ENCODE measurements around the gene LTBP2.

Gene LTBP2

GRCh38 chr14:74508844-74509428 lies 103.1 kb downstream of the LTBP2 start:
- Mint-ChIP-seq H3K36me3 (ENCODE audit: low read depth) (no peaks in the 10 kb centered on the region), H3K4me3 (no peak overlapping the region), H3K4me1 (ENCODE audit: low read depth) (peaks cover 2% of the 10 kb centered on the region), H3K27me3 (ENCODE audit: low read depth) (peaks cover 18% of the 10 kb centered on the region), H3K9me3 (no peaks in the 10 kb centered on the region), H3K27ac (no peak overlapping the region)

- Mint-ChIP-seq H3K4me3 (no peak overlapping the region), H3K9me3 (no peaks in the 10 kb centered on the region), H3K36me3 (ENCODE audit: low read depth) (no peaks in the 10 kb centered on the region), H3K4me1 (ENCODE audit: low read depth) (no peaks in the 10 kb centered on the region), H3K27me3 (ENCODE audit: low read depth) (peaks cover 15% of the 10 kb centered on the region), H3K27ac (no peak overlapping the region)
Measured at GRCh38 chr14:74508292-74508731, 103.7 kb downstream of the LTBP2 start.

- Mint-ChIP-seq H3K27ac (no peak overlapping the region), H3K36me3 (ENCODE audit: low read depth) (no peaks in the 10 kb centered on the region), H3K27me3 (ENCODE audit: low read depth) (peaks cover 14% of the 10 kb centered on the region), H3K9me3 (no peaks in the 10 kb centered on the region), H3K4me1 (ENCODE audit: low read depth) (no peaks in the 10 kb centered on the region), H3K4me3 (no peak overlapping the region)
Measured at GRCh38 chr14:74507840-74508239, 104.2 kb downstream of the LTBP2 start.

DNA sequence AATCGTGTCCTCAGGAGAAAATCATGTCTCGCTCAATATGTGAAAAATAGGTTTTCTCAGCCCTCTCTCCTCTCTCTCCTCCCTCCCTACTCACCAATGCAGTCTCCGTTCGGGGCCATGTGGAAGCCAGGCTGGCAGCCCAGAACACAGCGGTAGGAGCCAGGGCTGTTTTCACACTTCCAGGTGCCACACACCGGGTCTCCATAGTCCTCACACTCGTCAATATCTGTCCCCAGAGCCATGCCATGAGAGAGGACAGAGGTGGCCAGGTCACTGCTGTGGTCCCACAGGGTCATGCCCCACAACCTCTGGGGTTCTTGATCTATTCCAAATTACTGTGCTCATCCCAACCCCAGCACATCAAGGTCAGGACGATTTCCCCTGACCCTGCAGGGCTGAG lies 105.0 kb downstream of the LTBP2 start:
- H3K9me3 Mint-ChIP-seq: no peaks in the 10 kb centered on the region
- no peak overlapping the region for H3K27ac Mint-ChIP-seq
- peaks cover 7% of the 10 kb centered on the region for H3K27me3 Mint-ChIP-seq (ENCODE audit: low read depth)
- no peak overlapping the region for H3K4me3 Mint-ChIP-seq
- H3K36me3 Mint-ChIP-seq (ENCODE audit: low read depth): no peaks in the 10 kb centered on the region
- H3K4me1 Mint-ChIP-seq (ENCODE audit: low read depth): no peaks in the 10 kb centered on the region

- Mint-ChIP-seq H3K36me3 (ENCODE audit: low read depth) (no peaks in the 10 kb centered on the region), H3K4me3 (no peak overlapping the region), H3K27me3 (ENCODE audit: low read depth) (peaks cover 7% of the 10 kb centered on the region), H3K27ac (no peak overlapping the region), H3K4me1 (ENCODE audit: low read depth) (no peaks in the 10 kb centered on the region), H3K9me3 (no peaks in the 10 kb centered on the region)
Measured at GRCh38 chr14:74506411-74506851, 105.6 kb downstream of the LTBP2 start.

- no peak overlapping the region for H3K27ac Mint-ChIP-seq
- no peaks in the 10 kb centered on the region for H3K9me3 Mint-ChIP-seq
- no peak overlapping the region for H3K4me3 Mint-ChIP-seq
Measured at GRCh38 chr14:74505831-74506230, 106.2 kb downstream of the LTBP2 start.

DNA sequence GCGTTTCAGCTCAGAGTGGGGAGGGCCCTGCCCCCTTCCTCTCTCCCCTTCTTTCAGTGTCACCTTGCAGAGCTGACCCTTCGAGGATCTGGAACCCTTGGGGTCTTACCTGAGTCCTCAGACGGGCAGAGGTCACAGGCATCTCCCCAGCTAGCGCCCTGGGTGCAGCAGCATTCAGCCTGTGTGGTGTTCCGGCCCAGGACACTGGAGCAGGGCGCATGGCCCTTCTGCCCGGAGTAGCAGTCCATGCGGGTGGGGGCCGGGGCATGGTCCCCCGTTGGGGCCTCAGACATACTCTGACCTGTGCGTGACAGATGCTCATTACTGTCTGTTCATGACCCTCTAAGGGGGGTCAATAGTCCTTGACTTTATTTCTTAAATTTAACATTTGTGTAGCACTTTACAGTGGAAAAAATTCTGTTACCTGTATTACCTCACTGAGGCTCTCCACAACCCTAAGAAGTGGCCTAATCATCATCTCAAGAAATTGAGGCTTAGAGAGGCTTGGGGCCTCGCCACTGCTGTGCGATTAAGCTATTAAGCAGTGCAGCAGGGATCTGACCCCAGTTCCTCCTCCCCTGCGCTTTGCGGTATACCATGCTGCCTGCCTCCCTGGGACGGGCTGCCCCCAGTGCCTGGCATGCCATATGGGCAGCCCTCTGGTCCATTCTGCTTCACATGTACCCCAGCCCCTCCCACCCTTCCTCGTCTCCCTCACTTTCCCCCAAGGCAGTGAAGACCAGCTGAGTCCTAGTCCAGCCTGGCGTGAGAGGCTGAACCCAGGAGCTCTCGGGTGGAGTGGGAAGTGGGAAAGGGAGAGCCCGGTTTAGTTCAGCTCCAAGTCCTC lies 106.9 kb downstream of the LTBP2 start:
- no peaks in the 10 kb centered on the region for H3K4me1 Mint-ChIP-seq (ENCODE audit: low read depth)
- H3K4me3 Mint-ChIP-seq: no peak overlapping the region
- H3K36me3 Mint-ChIP-seq (ENCODE audit: low read depth): no peaks in the 10 kb centered on the region
- peaks cover 7% of the 10 kb centered on the region for H3K27me3 Mint-ChIP-seq (ENCODE audit: low read depth)
- no peak overlapping the region for H3K27ac Mint-ChIP-seq
- no peaks in the 10 kb centered on the region for H3K9me3 Mint-ChIP-seq

More at GRCh38 chr14:74505831-74506230, 106.2 kb downstream of the LTBP2 start:
- Mint-ChIP-seq H3K27me3 (ENCODE audit: low read depth) (peaks cover 7% of the 10 kb centered on the region), H3K36me3 (ENCODE audit: low read depth) (no peaks in the 10 kb centered on the region), H3K4me1 (ENCODE audit: low read depth) (no peaks in the 10 kb centered on the region)

GRCh38 chr14:74504412-74504811 lies 107.6 kb downstream of the LTBP2 start:
- Mint-ChIP-seq H3K4me1 (ENCODE audit: low read depth) (no peaks in the 10 kb centered on the region), H3K36me3 (ENCODE audit: low read depth) (no peaks in the 10 kb centered on the region), H3K9me3 (no peaks in the 10 kb centered on the region), H3K4me3 (no peak overlapping the region), H3K27ac (no peak overlapping the region), H3K27me3 (ENCODE audit: low read depth) (peaks cover 7% of the 10 kb centered on the region)

GRCh38 chr14:74503938-74504335 lies 108.1 kb downstream of the LTBP2 start:
- H3K27ac Mint-ChIP-seq: no peak overlapping the region
- no peaks in the 10 kb centered on the region for H3K36me3 Mint-ChIP-seq (ENCODE audit: low read depth)
- no peak overlapping the region for H3K4me3 Mint-ChIP-seq
- H3K27me3 Mint-ChIP-seq (ENCODE audit: low read depth): peaks cover 7% of the 10 kb centered on the region
- H3K9me3 Mint-ChIP-seq: no peaks in the 10 kb centered on the region
- no peaks in the 10 kb centered on the region for H3K4me1 Mint-ChIP-seq (ENCODE audit: low read depth)

DNA sequence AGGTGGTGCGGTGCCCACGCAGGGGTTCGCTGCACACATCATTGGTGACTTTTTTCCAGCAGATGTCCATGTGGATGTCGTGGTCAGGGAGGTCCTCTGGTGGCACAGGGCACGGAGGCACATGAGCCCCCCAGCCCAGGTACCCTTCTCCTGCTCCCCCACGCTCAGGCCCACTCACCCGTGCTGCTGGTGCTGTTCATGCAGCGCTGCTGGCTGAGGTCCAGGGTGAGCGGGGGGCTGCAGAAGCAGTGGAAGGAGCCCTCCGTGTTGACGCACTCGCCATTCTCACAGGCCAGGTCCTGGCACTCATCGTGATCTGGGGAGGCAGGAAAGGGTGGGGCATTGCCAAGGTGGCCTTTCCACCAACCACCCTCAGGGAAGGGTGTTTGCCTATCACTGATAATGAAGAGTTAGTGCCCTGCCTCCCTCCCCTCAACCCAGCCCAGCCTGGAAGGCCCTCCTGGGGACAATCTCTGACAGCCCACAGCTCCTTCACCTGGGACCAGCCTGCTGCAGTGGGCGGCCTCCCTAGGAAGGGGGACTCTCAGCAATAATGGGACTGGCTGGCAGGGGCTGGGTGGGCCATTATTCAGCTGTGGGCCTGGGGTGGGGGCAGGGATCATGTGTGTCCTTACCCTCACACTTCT lies 108.6 kb downstream of the LTBP2 start:
- Mint-ChIP-seq H3K27me3 (ENCODE audit: low read depth) (peaks cover 7% of the 10 kb centered on the region), H3K9me3 (no peaks in the 10 kb centered on the region), H3K4me1 (ENCODE audit: low read depth) (no peaks in the 10 kb centered on the region), H3K36me3 (ENCODE audit: low read depth) (no peaks in the 10 kb centered on the region), H3K4me3 (no peak overlapping the region), H3K27ac (no peak overlapping the region)

DNA sequence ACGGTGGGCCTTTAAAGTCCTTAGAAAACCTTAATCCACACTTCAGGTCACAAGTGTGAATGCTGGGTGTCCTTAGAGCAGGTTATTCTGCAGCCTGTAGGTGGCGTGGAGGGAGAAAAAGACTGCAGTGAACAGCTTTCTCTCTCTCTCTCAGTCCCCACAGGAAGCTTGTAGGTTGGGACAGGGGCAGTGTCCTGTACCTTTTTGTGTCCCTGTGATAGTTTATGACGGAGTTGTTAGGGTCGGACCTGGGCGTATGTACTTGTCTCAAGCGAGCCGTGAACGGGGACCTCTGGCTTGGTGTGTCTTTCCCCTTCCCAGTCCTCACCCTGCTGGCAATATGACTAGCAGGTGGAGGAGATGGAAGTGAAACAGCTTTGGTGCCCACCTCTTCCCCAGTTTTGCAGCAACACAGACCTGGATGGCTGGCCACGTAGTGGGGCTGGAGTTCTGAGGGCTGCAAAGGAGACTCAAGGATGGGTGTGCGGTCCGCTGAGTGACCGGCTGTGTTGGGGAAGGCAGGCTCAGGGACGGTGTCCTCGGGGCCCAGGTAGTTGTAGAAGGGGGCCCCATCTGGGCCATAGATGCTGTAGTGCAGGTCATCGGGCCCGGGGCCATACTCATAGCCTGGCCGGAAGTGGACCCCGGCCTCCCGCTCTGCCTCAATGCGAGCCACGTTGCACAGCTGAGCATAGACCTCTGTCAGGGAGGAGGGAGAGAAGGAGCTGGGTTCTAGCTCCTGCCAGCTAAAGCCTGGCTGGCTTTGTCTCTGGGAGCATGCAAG lies 109.6 kb downstream of the LTBP2 start:
- Mint-ChIP-seq H3K4me1 (ENCODE audit: low read depth) (no peaks in the 10 kb centered on the region), H3K4me3 (no peak overlapping the region), H3K9me3 (no peaks in the 10 kb centered on the region), H3K27me3 (ENCODE audit: low read depth) (peaks cover 5% of the 10 kb centered on the region), H3K36me3 (ENCODE audit: low read depth) (no peaks in the 10 kb centered on the region), H3K27ac (no peak overlapping the region)

DNA sequence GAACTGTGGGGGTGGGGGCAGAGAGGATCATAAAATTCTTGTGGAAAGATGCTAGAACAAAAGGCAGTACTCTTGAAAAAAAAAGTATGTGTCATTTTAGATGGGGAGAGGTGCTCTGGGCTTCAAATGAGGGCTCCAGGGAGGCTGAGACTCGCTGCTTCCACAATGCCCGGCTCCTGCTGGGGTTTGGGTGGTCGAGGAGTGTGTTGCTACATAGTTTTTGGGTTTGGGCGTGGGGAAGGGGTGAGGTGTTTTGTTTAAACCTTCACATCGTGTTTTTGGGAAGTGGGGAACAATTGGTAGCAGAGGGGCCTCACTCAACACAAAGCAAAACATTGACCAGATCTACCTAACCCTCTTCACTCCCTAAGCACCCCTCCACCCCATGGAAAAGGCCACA lies 110.3 kb downstream of the LTBP2 start:
- Mint-ChIP-seq H3K4me1 (ENCODE audit: low read depth) (no peaks in the 10 kb centered on the region), H3K4me3 (no peak overlapping the region), H3K27me3 (ENCODE audit: low read depth) (no peaks in the 10 kb centered on the region), H3K36me3 (ENCODE audit: low read depth) (no peaks in the 10 kb centered on the region), H3K9me3 (no peaks in the 10 kb centered on the region), H3K27ac (no peak overlapping the region)

DNA sequence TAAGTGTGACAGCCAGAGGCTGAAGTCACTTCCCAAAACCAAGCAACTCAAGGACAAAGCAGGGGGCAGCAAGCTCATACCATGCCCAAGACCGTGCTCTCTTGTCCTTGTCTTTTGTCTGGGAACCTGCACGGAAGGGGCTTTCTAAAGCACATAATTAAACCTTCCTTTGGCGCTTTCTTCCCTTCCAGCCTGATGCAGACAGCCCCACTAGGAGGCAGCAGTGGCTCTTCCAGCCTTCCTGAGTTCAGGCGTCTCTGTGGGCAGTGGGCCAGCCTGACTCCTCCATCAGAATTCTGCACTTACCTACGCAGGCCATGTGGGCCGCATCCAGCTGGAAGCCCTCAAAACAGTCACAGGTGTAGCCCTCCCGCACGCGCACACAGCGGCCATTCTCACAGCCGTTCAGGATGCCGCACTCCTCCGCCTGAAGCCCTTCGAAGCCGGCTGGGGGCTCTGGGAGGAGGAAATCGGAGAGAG lies 110.9 kb downstream of the LTBP2 start:
- Mint-ChIP-seq H3K4me1 (ENCODE audit: low read depth) (no peaks in the 10 kb centered on the region), H3K4me3 (no peak overlapping the region), H3K9me3 (no peaks in the 10 kb centered on the region), H3K36me3 (ENCODE audit: low read depth) (no peaks in the 10 kb centered on the region), H3K27ac (no peak overlapping the region), H3K27me3 (ENCODE audit: low read depth) (no peaks in the 10 kb centered on the region)

DNA sequence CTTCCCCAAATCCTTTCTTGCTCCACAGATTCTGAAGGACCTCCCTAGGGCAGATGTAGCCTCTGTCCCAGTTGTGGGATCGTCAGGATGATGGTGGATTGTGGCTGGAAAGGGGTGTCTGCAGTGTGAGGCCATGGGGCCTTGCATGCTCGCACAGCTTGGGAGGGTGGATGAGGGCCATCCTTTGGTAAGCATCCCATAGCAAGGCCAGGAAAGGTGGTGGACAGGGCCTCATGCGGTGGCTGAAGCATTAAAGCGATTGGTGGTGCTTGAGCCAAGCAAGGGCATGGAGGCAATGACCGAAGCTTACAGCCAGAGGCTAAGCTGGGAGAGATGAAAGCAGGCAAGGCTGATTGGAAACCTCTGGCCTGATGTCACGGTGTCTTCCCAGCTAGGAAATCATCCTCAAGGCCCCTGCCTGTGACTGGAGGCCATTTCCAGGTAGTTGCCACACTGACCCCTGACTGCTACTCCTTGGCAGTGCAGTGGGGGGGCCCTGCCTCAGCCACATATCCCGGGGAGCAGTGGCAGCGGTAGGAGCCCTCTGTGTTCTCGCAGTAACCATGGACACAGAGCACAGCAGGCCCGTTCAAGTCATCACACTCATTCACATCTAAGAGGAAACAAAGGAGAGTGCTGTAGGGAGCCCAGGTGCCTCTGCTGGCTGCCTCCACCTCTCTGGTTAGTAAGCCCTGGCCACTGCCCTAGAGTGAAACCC lies 111.5 kb downstream of the LTBP2 start:
- H3K4me3 Mint-ChIP-seq: no peak overlapping the region
- no peak overlapping the region for H3K27ac Mint-ChIP-seq
- H3K4me1 Mint-ChIP-seq (ENCODE audit: low read depth): no peaks in the 10 kb centered on the region

More for the DNA sequence above, 111.5 kb downstream of the LTBP2 start:
- H3K9me3 Mint-ChIP-seq: no peaks in the 10 kb centered on the region
- no peaks in the 10 kb centered on the region for H3K36me3 Mint-ChIP-seq (ENCODE audit: low read depth)
- H3K27me3 Mint-ChIP-seq (ENCODE audit: low read depth): no peaks in the 10 kb centered on the region
